ENCODE results near the gene NTRK1. TPM values are rescaled to one million over a fixed set of nuclear protein-coding genes. Genes with fewer than 3 reads are reported as not detected.

Gene NTRK1
- total RNA-seq, 2 donors from 2014 or later, result 0.42 to 0.81 TPM

GRCh38 chr1:156896490-156897033 lies 35.9 kb downstream of the NTRK1 start:
- H3K4me1 ChIP-seq (ENCODE audit: control insufficient read depth in 1 of 2, low read depth in 2 of 2), result peaks cover 17 to 72% of the 10 kb centered on the region in 2 donors
- ATAC-seq (ENCODE audit: insufficient number of reproducible peaks, low FRiP score, low read depth) (no peak), DNase-seq (ENCODE audit: low spot score) (no peak)
- TF ChIP-seq, protein P1, sequence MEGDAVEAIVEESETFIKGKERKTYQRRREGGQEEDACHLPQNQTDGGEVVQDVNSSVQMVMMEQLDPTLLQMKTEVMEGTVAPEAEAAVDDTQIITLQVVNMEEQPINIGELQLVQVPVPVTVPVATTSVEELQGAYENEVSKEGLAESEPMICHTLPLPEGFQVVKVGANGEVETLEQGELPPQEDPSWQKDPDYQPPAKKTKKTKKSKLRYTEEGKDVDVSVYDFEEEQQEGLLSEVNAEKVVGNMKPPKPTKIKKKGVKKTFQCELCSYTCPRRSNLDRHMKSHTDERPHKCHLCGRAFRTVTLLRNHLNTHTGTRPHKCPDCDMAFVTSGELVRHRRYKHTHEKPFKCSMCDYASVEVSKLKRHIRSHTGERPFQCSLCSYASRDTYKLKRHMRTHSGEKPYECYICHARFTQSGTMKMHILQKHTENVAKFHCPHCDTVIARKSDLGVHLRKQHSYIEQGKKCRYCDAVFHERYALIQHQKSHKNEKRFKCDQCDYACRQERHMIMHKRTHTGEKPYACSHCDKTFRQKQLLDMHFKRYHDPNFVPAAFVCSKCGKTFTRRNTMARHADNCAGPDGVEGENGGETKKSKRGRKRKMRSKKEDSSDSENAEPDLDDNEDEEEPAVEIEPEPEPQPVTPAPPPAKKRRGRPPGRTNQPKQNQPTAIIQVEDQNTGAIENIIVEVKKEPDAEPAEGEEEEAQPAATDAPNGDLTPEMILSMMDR (IDR thresholded peaks at IDR 0.05), result no peak
- H3K4me3 ChIP-seq, result no peak overlapping the region
- no peaks in the 10 kb centered on the region for H3K27me3 ChIP-seq (replicated peaks; ENCODE audit: insufficient read depth)
- no peaks in the 10 kb centered on the region for H3K36me3 ChIP-seq
- H3K9me3 ChIP-seq, result no peaks in the 10 kb centered on the region
- peak overlapping the region in 1 of 2 donors; percentile 82 for H3K27ac ChIP-seq

DNA sequence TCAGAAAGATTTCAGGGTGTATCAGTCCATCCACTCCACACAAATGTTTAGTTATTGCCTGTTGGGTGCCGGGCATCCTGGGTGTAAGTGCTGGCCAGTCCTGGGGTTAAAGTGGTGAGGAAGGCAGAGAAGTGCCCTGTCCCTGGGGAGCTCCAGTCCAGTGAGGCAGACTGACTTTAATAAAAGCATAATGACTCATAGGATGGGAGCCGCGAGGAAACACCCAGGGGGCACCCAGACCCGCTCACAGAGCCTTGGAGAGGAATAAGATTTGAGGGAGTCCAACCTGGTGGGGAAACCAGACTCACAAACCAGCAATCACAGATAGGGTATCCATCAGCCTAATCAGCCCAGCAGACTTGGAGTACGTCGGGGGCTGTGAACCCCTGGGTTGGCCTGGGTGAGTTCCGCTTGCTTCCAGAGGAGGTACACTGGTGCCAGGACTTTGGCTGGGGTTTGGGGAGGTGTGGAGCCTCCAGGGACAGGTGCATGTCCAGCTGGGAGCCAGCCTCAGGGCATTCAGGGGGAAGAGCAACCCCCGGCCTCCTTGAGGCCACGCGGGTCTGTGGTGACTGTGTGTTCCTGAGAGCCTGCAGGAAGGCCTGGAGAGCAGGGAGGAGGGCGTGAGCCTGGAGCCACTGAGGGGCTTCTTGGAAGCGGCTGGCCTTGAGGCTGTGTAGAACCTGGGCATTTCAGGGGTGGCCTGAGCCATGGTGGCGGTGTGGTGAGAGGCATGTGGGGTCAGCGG lies 36.6 kb downstream of the NTRK1 start:
- no peak for DNase-seq (ENCODE audit: low spot score)
- Histone ChIP-seq H3K4me3 (peak overlapping the region; percentile 37), H3K27ac (peak overlapping the region in 1 of 2 donors; percentile 50), H3K36me3 (no peaks in the 10 kb centered on the region), H3K27me3 (replicated peaks; ENCODE audit: insufficient read depth) (no peaks in the 10 kb centered on the region), H3K4me1 (ENCODE audit: control insufficient read depth in 1 of 2, low read depth in 2 of 2) (peaks cover 17 to 71% of the 10 kb centered on the region in 2 donors), H3K9me3 (no peaks in the 10 kb centered on the region)
- no peak for ATAC-seq (ENCODE audit: insufficient number of reproducible peaks, low FRiP score, low read depth)
- TF ChIP-seq, protein P1 (IDR thresholded peaks at IDR 0.05), result no peak

DNA sequence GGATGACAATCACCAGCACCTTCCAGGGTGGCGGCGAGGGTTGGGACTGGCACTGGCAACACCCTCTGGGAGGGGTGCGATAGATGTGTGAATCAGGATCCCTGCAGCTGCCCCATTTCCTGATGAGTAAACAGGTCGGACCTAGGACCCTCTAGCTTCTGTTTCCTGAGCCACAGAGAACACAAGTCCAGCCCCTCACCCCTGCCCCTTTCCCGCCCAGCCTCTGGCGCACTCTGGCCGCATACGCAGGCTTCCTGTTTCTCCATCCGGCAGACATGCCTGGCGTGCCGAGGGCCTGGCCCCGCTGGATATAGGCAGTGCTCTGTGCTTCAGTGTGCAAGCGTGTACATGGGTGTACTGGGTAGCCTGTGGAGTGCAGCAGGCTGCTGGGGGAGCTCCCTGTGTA lies 37.5 kb downstream of the NTRK1 start:
- H3K4me1 ChIP-seq (ENCODE audit: control insufficient read depth in 1 of 2, low read depth in 2 of 2), result peaks cover 13 to 62% of the 10 kb centered on the region in 2 donors
- TF ChIP-seq, protein P1 (IDR thresholded peaks at IDR 0.05), result no peak
- no peaks in the 10 kb centered on the region for H3K27me3 ChIP-seq (replicated peaks; ENCODE audit: insufficient read depth)
- DNase-seq (ENCODE audit: low spot score) (no peak), ATAC-seq (ENCODE audit: insufficient number of reproducible peaks, low FRiP score, low read depth) (no peak)
- peak overlapping the region; percentile 37 for H3K4me3 ChIP-seq
- H3K9me3 ChIP-seq, result no peaks in the 10 kb centered on the region
- peak overlapping the region in 1 of 2 donors; percentile 50 for H3K27ac ChIP-seq
- no peaks in the 10 kb centered on the region for H3K36me3 ChIP-seq

DNA sequence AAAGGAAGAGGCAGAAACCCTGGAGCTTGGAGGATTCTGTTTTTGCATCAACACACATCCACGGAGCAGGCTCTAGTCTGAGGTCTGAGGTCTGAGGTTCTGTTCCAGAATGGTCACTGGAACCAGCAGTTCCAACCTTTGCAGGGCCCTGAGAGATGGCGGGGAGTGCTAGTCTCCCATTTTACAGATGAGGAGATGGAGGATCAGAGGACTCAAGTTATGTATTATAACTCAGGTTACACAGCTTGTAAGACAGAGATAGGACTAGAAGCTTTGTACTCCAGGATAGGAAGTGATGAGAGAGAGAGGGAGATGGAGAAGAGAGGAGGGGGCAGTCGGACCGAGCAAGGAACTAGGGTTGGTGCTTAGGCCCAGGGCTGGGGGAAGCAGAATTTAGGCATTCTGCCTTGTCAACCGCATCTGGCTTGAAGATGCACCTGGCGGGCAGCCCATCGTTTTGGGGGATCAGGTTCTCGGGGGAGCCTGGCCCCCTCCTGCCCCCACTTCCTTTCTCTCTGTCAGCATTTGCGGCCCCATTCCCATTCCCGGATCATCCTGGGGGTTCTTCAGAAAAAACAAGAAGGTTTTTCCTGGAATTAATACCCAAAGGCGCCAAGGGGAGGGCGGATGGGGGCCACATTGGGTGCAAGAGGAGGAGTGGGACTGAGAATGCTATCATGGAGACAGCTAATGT lies 38.5 kb downstream of the NTRK1 start:
- no peak overlapping the region for H3K27ac ChIP-seq
- no peak overlapping the region for H3K4me3 ChIP-seq
- H3K36me3 ChIP-seq, result no peaks in the 10 kb centered on the region
- peaks cover 12 to 54% of the 10 kb centered on the region in 2 donors for H3K4me1 ChIP-seq (ENCODE audit: control insufficient read depth in 1 of 2, low read depth in 2 of 2)
- ATAC-seq (ENCODE audit: insufficient number of reproducible peaks, low FRiP score, low read depth) (no peak), DNase-seq (ENCODE audit: low spot score) (no peak)
- no peaks in the 10 kb centered on the region for H3K9me3 ChIP-seq
- TF ChIP-seq, protein P1 (IDR thresholded peaks at IDR 0.05), result no peak
- no peaks in the 10 kb centered on the region for H3K27me3 ChIP-seq (replicated peaks; ENCODE audit: insufficient read depth)
